Gastrocnemius medialis (tissue), 4 donors: ENCODE measurements around the gene IQCE.

Experiments
- CTCF ChIP-seq, 5 experiments: fragments of 450-650 bp in 3 of 5; fragments of 200-600 bp in 2 of 5; sonication (generic) in 2 of 5; IDR thresholded peaks in 4 of 5; conservative IDR thresholded peaks in 1 of 5; 1 replicate in 4 of 5; 2 replicates in 1 of 5; pipeline ENCODE4 v1.5.1; 2016 to 2019; ENCODE audit warnings: antibody characterized with exemption in 5 of 5, mild to moderate bottlenecking in 3 of 5, moderate library complexity in 3 of 5
- POLR2A ChIP-seq, 2 donors: fragments of 450-650 bp; IDR thresholded peaks; one replicate each; pipeline ENCODE4 v1.6.1; 2017; ENCODE audit warnings: antibody characterized with exemption in 2 of 2, mild to moderate bottlenecking in 2 of 2, moderate library complexity in 2 of 2

GRCh38 chr7:2523461-2523936 is 35.3 kb upstream of the IQCE start:
- TF ChIP-seq CTCF (IDR thresholded peaks at IDR 0.05 in 4 of 5, conservative IDR thresholded peaks at IDR 0.05 in 1 of 5): no peak
- TF ChIP-seq POLR2A (IDR thresholded peaks at IDR 0.05): no peak
